ENCODE results near the gene SMC1B.
"Not testable (repeated sequence)": the region's sequence is repeated elsewhere in the genome, so short reads cannot be mapped to it uniquely, and the experiment has no call there.

SMC1B gene

DNA sequence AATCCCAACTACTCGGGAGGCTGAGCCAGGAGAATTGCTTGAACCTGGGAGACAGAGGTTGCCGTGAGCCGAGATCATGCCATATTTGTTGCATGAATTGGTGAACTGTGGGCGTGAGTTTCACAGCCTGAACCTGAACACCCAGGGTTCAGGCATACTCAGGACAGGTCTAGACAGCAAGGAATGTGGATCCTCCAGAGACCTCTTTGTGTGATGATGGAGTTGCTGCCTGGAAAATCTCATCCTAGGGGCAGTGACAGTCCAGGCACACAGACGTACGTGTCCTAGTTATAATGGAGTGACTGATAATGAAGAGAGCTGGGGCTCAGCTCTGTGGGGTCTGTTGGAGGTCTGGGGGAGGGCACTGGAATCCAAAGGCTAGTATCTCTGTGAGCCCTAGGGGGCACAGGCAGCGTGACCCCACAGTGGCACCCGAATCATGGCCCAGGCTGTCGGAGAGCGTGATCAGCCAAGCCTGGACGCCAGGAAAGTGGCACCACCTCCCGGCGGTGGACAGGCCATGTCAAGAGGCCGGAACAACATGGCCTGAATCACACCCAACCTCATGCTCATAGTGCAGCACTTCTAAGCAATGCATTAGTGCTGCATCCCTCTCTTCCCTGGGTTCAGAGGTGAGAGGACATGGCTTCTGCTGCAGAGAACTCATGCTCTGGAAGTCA is 31.8 kb upstream of the SMC1B start:
- DNase-seq = no peak

DNA sequence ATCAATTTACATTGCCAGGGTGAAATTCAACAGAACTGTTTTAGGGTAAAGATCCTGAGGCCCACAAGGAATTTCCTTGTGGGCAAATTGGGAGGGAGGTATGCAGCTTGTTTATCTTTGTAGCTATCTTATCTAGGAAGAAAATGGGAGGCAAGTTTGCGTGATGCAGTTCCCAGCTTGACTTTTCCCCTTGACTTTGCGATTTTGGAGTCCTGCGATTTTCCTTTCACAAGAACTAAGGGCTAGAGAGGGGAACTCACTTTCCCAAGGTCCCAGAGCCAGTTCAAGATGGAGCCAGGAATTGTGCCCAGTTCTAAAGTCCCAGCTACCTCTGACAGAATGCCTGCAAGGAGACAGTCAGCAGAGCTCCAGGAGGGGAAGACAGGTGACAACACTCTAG is 30.8 kb upstream of the SMC1B start:
- DNase-seq = no peak

DNA sequence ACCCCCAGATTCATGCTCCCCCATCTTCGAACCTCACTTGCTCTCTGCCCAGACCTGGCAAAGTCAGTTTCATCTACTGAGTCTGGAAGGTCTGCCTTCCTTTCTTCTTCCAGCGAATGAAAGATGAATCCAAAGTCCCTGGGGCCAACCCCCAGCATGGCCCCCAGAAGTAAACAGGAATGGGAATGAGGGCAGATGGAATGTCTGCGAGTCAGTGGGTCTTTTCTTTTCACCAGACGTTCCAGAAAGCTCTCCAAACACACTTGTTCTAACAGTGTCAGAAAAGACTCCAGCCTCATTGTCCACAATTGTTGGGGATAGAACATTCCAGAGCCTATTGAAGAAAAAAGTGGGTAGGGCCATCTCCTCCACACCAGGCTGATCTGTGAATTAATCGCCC is 28.7 kb upstream of the SMC1B start:
- no peak for DNase-seq

DNA sequence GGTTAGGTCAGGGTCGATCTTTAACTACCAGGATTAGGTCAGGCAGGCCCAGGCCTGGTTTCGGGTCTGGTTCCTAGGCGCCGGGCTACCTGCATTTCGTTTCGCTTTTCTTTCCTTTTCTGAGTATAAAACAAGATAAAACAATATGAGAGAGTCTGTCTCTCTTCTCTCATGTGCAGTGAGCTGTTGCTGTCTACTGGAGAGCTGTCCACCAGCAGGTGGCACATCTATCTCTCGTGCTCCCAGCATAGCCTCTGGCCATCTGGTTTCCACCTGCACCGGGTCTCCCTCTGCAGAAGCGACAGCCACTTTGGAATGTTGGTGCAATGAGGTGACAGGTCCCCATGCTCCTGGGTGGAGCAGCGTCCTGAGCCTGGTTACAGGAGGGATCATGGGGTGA is 27.7 kb upstream of the SMC1B start:
- DNase-seq = peak; percentile 62

DNA sequence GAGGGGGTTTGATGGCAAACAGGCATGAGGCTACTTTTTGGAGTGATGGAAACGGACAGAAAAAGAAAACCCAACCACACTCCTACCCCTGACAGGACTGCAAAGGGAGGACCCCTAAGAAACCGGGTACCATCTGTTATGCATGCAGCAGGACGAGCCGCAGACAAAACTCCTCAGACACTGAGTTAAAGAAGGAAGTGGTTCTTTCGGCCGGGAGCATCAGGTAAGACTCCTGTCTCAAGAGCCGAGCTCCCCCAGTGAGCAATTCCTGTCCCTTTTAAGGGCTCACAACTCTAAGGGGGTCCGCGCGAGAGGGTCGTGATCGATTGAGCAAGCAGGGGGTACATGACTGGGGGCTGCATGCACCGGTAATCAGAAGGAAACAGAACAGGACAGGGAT is 27.3 kb upstream of the SMC1B start:
- not testable (repeated sequence) for DNase-seq

DNA sequence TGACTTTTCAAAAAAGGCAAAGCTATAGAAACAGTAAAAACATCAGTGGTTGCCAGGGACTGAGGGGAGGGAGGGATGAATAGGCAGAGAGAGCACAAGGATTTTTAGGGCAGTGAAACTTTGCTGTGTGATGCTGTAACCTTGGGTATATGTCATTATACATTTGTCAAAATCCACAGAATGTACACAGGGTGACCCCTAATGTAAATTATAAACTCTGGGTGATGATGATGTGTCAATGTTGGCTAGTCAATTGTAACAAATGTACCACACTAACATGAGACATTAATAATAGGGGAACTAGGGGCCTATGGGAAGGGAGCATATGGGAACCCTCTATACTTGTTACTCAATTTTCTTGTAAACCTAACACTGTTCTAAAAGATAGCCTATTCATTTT is 24.9 kb upstream of the SMC1B start:
- DNase-seq = no peak

DNA sequence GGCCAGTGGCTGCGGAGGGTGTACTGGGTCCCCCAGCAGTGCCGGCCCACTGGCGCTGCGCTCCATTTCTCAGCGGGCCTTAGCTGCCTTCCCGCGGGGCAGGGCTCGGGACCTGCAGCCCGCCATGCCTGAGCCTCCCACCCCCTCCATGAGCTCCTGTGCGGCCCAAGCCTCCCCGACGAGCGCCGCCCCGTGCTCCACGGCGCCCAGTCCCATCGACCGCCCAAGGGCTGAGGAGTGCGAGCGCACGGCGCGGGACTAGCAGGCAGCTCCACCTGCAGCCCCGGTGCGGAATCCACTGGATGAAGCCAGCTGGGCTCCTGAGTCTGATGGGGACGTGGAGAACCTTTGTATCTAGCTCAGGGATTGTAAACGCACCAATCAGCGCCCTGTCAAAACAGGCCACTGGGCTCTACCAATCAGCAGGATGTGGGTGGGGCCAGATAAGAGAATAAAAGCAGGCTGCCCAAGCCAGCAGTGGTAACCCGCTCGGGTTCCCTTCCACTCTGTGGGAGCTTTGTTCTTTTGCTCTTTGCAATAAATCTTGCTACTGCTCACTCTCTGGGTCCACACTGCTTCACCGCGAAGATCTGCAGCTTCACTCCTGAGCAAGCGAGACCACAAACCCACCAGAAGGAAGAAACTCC is 23.6 kb upstream of the SMC1B start:
- not testable (repeated sequence) for DNase-seq

DNA sequence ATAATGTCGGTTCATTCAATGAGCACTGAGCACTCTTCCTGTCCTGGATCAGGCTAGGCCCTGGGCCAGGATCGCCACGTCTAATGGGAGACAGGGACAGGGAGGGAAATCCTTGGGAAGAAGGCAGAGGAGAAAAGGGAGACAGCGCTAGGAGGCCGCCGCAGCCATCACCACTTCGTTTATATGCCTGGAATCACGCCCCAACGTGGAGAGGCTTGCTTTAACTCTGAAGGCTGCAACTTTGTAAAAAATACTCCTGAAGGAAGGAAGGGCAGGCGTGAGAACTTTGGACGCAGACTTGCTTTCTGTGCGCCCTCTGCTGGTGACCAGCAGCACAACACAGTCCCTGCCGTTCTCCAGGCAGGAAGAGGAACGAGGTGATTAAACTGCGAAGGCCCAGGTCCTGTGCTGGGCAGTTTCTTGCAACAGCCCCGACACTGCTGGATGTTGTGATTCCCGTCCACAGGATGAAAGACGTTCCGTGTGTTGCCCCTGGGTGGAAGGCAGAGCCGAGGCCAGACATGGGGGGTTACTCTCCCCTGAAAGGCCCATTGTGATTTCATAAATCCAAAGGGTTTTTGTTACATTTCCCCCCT is 22.2 kb upstream of the SMC1B start:
- peak; percentile 91 for DNase-seq

DNA sequence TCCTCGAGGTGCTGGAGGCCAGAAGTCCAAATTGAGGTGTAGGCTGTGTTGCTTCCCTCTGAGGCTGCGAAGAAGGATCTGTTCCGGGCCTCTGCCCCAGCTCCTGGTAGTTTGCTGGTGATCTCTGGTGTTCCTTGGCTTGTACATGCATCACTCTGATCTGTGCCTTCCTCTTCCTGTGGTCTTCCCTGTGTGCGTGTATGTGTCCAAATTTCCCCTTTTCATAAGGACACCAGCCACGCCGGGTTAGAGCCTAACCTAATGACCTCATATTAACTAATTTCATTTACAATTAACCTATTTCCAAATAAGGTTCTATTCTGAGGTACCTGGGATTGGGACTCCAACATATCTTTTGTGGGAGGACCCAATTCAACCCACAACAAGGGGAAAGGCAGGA is 21.6 kb upstream of the SMC1B start:
- no peak for DNase-seq

DNA sequence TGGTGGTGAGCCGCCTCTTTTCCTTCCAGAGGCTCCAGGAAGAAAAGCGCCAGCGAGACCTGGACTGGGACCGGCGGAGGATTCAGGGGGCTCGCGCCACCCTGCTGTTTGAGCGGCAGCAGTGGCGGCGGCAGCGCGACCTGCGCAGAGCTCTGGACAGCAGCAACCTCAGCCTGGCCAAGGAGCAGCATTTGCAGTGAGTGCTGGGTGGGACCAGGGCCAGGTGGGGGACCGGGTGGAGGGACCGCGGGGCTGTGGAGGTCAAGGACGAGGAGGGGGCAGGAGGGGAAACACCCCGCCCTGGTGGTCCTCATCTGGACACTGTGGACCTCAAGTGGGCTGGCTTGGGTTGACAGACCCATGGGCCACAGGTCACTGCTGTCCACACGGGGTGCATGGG is 17.5 kb upstream of the SMC1B start:
- no peak for DNase-seq

DNA sequence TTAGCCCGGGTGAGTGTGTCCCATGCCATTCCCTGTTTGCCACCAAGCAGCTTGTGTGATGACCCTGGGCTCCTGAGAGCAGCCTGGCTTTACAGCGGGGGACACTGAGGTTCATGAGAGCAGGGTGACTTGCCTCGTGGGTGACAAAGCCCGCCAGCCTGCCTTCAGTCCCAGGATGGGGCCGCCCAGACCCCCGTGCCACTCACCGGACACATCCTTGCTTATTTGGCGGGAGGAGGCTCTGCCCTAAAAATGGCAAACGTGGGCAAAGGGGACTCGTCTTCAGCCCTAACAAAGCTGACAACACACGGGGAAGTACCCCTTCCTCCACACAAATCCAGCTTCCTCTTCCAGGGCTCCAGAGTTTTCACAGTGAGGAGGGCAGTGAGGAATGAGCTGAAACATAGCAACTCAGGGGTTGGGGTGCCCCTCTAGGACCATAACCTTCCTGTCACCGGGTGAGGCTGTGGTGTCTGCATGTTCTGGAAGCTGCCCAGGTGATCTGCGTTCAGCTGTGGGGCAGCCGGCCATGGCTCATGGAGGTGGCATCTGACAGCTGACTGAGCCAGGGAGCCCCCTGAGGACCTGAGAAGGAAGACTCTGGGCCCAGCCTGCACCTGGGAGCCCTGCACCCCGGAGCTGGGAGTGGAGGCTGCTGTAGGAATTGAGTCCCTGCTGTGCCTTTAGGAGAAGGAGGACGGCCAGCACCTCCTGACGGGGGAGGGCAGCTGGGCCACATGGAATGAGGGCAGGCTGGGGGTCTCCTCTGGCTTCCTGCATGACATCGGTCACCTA is 16.8 kb upstream of the SMC1B start:
- no peak for DNase-seq

DNA sequence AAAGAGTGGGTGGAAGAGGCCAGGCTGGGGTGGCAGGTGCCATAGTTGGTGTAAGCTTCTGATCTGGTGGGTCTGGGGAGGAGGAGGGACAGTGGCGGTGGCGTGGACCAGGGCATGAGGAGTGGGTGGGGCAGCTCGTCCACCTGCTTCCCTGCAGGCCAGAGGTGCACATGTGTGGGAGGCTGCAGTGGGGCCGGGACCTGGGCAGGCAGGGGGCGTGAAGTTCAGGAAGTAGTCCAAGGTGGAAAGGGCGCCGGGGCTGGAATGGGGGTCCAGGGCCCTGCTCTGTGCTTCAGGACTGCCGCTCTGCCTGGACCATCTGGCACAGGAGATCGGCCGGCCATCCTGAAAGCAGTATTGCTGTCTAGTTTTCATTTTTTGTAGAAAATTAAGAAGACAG is 16.0 kb upstream of the SMC1B start:
- no peak for DNase-seq

DNA sequence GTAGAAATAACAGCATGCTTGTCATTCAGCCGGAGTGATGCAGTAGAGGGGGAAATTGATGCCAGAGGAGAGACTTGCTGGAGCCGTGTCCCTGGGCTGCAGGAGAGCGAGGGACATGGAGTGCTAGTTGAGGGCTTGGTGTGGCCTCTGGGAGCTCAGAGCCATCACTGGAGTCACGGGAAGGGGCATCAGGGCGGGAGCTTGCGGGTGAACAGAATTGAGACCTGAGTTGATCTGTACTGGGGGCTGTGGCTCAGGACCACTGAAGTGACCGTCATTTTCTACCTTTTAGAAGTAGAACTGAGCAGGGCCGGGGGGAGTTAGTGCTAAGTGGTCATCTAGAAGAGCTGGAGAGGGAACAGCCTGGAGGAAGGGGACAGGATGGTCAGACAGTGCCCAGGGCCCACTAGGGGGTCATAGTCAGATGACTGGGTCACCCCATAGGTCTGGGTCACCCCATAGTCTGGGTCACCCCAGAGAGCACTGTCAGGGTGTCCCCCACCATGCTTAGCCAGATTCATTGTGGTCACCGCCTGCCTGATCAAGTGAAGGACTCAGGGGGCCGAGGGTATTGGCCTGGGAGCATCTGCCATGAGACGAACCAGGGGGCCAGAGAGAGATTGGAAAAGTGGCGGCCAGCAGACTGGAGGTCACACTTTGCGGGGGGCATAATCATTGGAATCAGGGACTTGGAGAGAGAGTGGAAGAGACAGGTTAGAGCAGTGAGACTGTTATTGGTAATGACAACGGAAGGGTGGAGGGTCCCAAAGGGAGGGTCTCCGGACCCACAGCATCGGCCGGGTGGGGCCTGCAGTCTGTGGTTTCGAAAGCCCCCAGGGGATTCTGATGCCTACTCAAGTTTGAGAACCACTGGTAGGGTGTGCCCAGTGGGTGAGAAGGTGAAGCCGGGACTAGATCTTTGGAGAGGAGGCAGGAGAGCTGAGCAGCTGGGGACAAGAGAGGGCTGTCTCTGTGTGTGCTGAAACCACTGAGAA is 15.3 kb upstream of the SMC1B start:
- no peak for DNase-seq

DNA sequence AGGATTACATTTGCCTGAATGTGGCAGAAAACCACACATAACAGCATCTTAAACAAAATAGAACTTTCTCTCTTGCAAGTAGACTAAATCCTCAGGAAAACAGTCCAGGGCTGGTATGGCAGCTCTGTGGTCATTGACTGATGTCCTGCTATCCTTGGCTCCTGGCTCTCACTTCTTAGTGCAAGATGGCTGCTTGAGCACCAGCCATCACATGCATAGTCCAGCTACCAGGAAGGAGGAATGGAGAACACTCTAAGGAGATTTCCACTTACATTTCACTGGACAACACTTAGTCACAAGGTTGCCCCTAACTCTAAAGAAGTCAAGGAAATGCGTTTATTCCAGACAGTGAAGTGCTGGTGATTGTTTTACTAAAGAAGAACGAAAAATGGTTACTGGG is 13.7 kb upstream of the SMC1B start:
- DNase-seq = no peak

DNA sequence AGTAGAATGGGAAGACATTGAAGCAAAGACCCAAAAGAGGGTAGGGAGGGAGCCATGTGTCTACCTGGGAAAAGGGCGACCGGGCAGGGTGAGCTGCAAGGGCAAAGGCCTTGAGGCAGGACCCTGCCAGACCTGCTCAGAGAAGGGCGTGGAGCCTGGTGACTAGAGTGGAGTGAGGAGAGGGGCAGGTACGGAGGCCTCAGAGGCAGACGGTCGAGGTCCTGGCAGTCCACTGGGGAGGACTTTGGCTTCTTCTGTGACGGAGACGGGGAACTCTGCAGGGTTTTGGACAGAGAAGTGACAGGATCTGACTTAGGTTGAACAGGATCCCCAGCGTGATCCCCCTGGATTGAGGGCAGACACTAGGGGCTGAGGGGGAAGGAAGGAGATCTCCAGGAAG is 13.0 kb upstream of the SMC1B start:
- DNase-seq = no peak

DNA sequence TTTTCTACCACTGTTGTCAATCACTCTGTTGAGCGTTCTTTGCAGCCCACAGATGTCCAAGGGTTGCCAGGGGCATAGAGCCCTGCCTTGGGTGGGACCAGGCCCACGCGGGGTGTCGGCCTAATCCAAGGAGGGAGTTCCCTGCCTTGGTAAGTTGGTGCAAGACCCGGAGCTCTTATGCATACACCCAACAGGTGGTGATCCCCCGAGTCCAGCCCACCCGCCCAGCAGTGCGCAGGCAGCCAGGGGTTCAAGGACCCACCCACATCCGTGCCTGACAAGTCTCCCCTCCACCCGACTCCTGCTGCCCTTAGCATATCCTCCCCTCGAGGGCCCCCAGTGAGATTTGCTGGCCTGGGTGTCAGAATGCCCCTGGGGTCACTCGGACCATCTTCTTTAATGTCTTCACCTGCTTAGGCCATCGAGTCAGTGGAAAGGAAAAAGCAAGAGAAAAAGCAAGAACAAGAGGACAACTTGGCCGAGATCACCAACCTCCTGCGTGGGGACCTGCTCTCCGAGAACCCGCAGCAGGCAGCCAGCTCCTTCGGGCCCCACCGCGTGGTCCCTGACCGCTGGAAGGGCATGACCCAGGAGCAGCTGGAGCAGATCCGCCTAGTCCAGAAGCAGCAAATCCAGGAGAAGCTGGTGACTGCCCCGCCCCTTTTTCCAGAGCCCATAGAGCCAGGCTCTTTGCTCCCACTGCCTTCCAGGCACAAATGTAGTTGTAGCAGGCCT is 12.3 kb upstream of the SMC1B start:
- DNase-seq = no peak

DNA sequence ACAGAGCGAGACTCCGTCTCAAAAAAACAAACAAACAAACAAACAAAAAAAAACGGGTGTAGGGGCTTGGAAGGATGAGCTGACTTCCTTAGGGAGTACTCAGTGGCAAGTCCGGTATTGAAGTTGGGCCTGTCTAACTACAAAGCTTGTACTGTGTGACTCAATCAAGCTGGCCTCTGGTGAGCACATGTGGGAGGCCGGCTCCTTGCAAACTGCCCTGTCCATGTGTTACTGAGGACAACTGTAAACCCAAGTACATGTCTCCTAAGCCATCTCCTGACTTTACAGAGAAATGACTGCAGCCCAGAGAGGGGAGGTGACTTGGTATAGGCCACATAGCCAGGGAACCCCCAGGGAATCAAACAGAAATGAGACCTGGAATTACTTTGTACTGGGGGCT is 11.7 kb upstream of the SMC1B start:
- DNase-seq = no peak

DNA sequence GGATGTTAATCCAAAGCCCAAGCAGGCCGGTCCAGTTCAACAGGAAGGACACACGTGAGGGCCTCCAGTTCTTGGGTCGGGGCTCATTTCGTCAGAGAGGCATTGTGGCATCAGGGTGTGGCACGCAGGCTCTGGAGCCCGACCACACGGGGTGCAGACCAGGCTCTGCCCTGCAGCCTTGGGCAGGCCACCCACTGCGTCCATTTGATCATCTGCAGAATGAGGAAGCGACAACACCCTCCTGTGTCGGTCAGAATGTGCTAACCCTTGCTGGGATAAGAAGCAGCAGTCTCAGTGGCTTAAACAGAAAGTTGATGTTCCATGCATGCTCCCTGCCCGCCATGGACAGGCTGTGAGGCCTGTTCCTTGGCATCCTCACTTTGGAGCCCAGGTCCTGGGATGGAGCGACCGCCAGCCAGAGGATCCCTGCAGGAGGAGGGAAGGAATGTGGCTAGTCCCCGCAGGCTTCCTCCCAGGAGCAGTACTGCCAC is 10.9 kb upstream of the SMC1B start:
- no peak for DNase-seq

DNA sequence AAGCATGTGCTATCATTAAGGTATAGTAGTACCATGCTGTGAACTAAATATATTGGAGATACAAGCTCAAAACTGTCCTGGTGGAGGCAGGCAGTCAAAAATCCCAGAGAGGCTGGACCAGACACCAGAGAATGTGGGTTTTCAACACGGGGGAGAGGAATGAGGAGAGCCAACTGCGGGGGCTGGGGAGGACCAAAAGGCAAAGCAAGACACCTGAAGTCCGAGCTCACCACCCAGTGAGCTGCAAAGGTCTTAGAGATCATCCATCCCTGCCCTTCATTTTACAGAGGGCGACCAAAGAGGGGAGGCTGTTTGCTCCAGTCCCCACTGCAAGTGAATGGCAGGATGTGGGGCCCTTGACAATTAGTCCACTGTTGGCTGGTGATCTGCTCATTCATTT is 10.1 kb upstream of the SMC1B start:
- no peak for DNase-seq

DNA sequence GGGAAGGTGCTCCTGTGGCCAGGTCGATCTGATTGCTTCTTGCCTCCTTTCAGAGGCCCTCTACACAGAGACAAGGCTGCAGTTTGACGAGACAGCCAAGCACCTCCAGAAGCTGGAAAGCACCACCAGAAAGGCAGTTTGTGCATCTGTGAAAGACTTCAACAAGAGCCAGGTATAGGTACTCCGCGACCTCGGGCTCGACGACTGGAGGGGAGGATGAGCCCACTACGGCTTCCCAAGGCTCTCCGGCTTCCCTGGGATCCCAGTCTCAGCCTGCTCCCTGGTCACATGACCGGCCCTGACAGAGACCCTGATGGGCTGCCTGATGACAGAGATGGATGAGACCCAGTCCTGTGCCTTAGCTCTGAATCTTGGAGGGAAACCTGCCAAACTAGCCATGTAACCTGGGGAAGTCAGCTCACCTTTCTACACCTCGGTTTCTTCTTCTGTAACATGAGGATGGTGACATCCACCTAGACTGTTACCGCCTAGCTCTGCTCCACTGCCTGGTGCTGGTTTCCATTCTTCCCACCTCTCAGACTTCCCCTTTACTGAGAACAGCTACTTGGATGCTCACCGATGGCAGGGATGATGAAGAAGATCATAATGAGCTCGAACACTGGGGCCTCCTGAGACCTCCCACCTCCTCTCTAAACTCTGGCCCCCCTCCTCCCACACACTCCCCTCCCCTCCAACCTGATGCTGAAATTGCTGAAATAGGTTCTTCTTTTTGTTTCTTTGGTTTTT is 9.0 kb upstream of the SMC1B start:
- no peak for DNase-seq
